Neural cell (in vitro differentiated cells): ENCODE measurements around the gene RAB3A. TPM values are rescaled to one million over a fixed set of nuclear protein-coding genes. Genes with fewer than 3 reads are reported as not detected.

Experiments
- H2AFZ ChIP-seq: fragments of 200-600, 300-800 bp; sonication (generic), shearing (Covaris generic); 2 replicates; pipeline ENCODE4 v1.6.0; 2014; ENCODE audit warnings: low read depth, mild to moderate bottlenecking, antibody characterized with exemption, low read length, moderate library complexity
- H3F3A ChIP-seq: fragments of 200-600 bp; shearing (Covaris generic); 2 replicates; pipeline ENCODE4 v1.6.1; 2016; ENCODE audit warnings: mild to moderate bottlenecking, moderate library complexity, mixed read lengths, antibody characterized with exemption, low read length; ENCODE audit not compliant: insufficient read depth, poor library complexity, severe bottlenecking
- H3K27ac ChIP-seq: fragments of 200-600, 300-800 bp; sonication (generic), shearing (Covaris generic); 2 replicates; pipeline ENCODE4 v1.5.1; 2014; ENCODE audit warnings: mild to moderate bottlenecking, low read length, moderate library complexity
- H3K27me3 ChIP-seq: fragments of 300-800, 200-600 bp; sonication (generic), shearing (Covaris generic); 2 replicates; pipeline ENCODE4 v1.6.0; 2014; ENCODE audit warnings: mild to moderate bottlenecking, low read depth, low read length, moderate library complexity; ENCODE audit not compliant: insufficient read depth
- H3K36me3 ChIP-seq: fragments of 300-800, 200-600 bp; sonication (generic), shearing (Covaris generic); 2 replicates; pipeline ENCODE4 v1.5.1; 2014; ENCODE audit warnings: mild to moderate bottlenecking, antibody characterized with exemption, low read length, moderate library complexity; ENCODE audit not compliant: insufficient read depth
- H3K4me2 ChIP-seq: fragments of 300-800, 200-600 bp; sonication (generic), shearing (Covaris generic); 2 replicates; pipeline ENCODE4 v1.6.0; 2014; ENCODE audit warnings: mild to moderate bottlenecking, low read length
- H3K4me3 ChIP-seq: fragments of 300-800, 200-600 bp; sonication (generic), shearing (Covaris generic); 2 replicates; pipeline ENCODE4 v1.5.1; 2014; ENCODE audit warnings: mild to moderate bottlenecking, low read length, moderate library complexity
- H3K79me2 ChIP-seq: fragments of 200-600 bp; shearing (Covaris generic); replicated peaks from 2 replicates; pipeline ENCODE4 v1.6.0; 2014; ENCODE audit warnings: mild to moderate bottlenecking, low read length, moderate library complexity; ENCODE audit not compliant: insufficient read depth
- H3K9ac ChIP-seq: fragments of 300-800, 200-600 bp; sonication (generic), shearing (Covaris generic); 2 replicates; pipeline ENCODE4 v1.6.1; 2016; ENCODE audit warnings: mild to moderate bottlenecking, low read length, mixed read lengths
- H3K9me2 ChIP-seq: fragments of 200-600 bp; shearing (Covaris generic); 2 replicates; pipeline ENCODE4 v1.6.1; 2016; ENCODE audit warnings: mild to moderate bottlenecking, low read length, mixed read lengths; ENCODE audit not compliant: insufficient read depth
- H3K9me3 ChIP-seq: fragments of 200-600, 300-800 bp; sonication (generic), shearing (Covaris generic); 2 replicates; pipeline ENCODE4 v1.6.1; 2016; ENCODE audit warnings: mild to moderate bottlenecking, mixed run types, low read length, moderate library complexity, mixed read lengths
- H4K20me1 ChIP-seq: fragments of 200-600 bp; shearing (Covaris generic); 2 replicates; pipeline ENCODE4 v1.6.1; 2016; ENCODE audit warnings: mild to moderate bottlenecking, mixed run types; ENCODE audit not compliant: insufficient read depth
- CTCF ChIP-seq: fragments of 450-650 bp; IDR thresholded peaks from 2 replicates; pipeline ENCODE4 v1.5.1; 2014; ENCODE audit warnings: antibody characterized with exemption, mild to moderate bottlenecking, moderate library complexity; ENCODE audit not compliant: poor library complexity, severe bottlenecking
- EP300 ChIP-seq: fragments of 450-650 bp; conservative IDR thresholded peaks from 2 replicates; pipeline ENCODE4 v1.6.1; 2014; ENCODE audit warnings: antibody characterized with exemption, mild to moderate bottlenecking, moderate library complexity; ENCODE audit not compliant: poor library complexity, severe bottlenecking
- EZH2 ChIP-seq: fragments of 200-600, 300-800 bp; shearing (Covaris generic), sonication (generic); IDR thresholded peaks from 2 replicates; pipeline ENCODE4 v1.6.1; 2014; ENCODE audit warnings: antibody characterized with exemption, low read length, borderline replicate concordance, mild to moderate bottlenecking; ENCODE audit not compliant: insufficient read depth, poor library complexity, severe bottlenecking
- MXI1 ChIP-seq: fragments of 450-650 bp; conservative IDR thresholded peaks from 2 replicates; pipeline ENCODE4 v1.6.1; 2014; ENCODE audit warnings: antibody characterized with exemption, mild to moderate bottlenecking; ENCODE audit not compliant: poor library complexity, severe bottlenecking
- POLR2AphosphoS5 ChIP-seq: IDR thresholded peaks from 2 replicates; pipeline ENCODE4 v1.6.1; 2012
- RAD21 ChIP-seq: fragments of 450-650 bp; conservative IDR thresholded peaks from 2 replicates; pipeline ENCODE4 v1.6.1; 2014; ENCODE audit warnings: antibody characterized with exemption, mild to moderate bottlenecking, moderate library complexity
- REST ChIP-seq: IDR thresholded peaks from 2 replicates; pipeline ENCODE4 v1.6.1; 2012; ENCODE audit warnings: borderline replicate concordance
- SMC3 ChIP-seq: fragments of 450-650 bp; conservative IDR thresholded peaks from 2 replicates; pipeline ENCODE4 v1.6.1; 2014; ENCODE audit warnings: antibody characterized with exemption, mild to moderate bottlenecking, moderate library complexity; ENCODE audit not compliant: poor library complexity
- TAF1 ChIP-seq: IDR thresholded peaks from 2 replicates; pipeline ENCODE4 v1.6.1; 2012; ENCODE audit warnings: low read depth
- polyA plus RNA-seq: library from polyadenylated mRNA; depleted of rRNA; stranded (reverse); fragments of >200 nt; gene quantifications from 2 replicates; pipeline ENCODE4 v1.2.3, GENCODE V29; 2014

Gene RAB3A
- polyA plus RNA-seq, 1 donor from 2014 or later: 32.3 TPM

- TF ChIP-seq MXI1 (no peak), REST (no peak), SMC3 (no peak), POLR2AphosphoS5 (no peak), CTCF (no peak), RAD21 (no peak), EP300 (no peak), EZH2 (no peak), TAF1 (no peak)
- Histone ChIP-seq H3K27me3 (peaks cover 34% of the 10 kb centered on the region), H3K4me3 (no peak overlapping the region)
These were observed 18.2 kb upstream of the RAB3A start for GRCh38 chr19:18221815-18222725.

GRCh38 chr19:18220632-18221275 is 16.9 kb upstream of the RAB3A start:
- Histone ChIP-seq H3K9me3 (no peaks in the 10 kb centered on the region), H3K27ac (no peak overlapping the region), H2AFZ (no peak overlapping the region), H3K36me3 (no peaks in the 10 kb centered on the region), H3K4me3 (no peak overlapping the region), H3K9me2 (no peaks in the 10 kb centered on the region), H3K4me2 (no peak overlapping the region), H3K27me3 (peaks cover 25% of the 10 kb centered on the region), H3K9ac (no peak overlapping the region), H3F3A (no peaks in the 10 kb centered on the region), H4K20me1 (no peaks in the 10 kb centered on the region), H3K79me2 (no peaks in the 10 kb centered on the region)
- no peak for TF ChIP-seq SMC3
- no peak for TF ChIP-seq EZH2
- no peak for TF ChIP-seq REST
- TF ChIP-seq POLR2AphosphoS5: no peak
- no peak for TF ChIP-seq EP300
- no peak for TF ChIP-seq TAF1
- no peak for TF ChIP-seq MXI1
- no peak for TF ChIP-seq CTCF
- TF ChIP-seq RAD21: no peak

More at GRCh38 chr19:18221815-18222725, 18.2 kb upstream of the RAB3A start:
- H4K20me1 ChIP-seq: no peaks in the 10 kb centered on the region
- no peaks in the 10 kb centered on the region for H3K36me3 ChIP-seq
- no peaks in the 10 kb centered on the region for H3K79me2 ChIP-seq
- no peak overlapping the region for H3K27ac ChIP-seq
- H3K9me3 ChIP-seq: no peaks in the 10 kb centered on the region
- H3K9me2 ChIP-seq: no peaks in the 10 kb centered on the region
- H3K4me2 ChIP-seq: no peak overlapping the region
- H3K9ac ChIP-seq: no peak overlapping the region
- H2AFZ ChIP-seq: no peak overlapping the region
- no peaks in the 10 kb centered on the region for H3F3A ChIP-seq
